GM23248 (cell line): ENCODE measurements around the gene STARD3.

Source experiments
- EZH2 ChIP-seq: fragments of 200-600 bp; sonication (generic); IDR thresholded peaks from 2 replicates; pipeline ENCODE4 v1.6.1; 2018; ENCODE audit warnings: antibody characterized with exemption, mild to moderate bottlenecking; ENCODE audit not compliant: insufficient read depth, poor library complexity, severe bottlenecking
- EZH2phosphoT487 ChIP-seq: fragments of 200-600 bp; sonication (generic); IDR thresholded peaks from 2 replicates; pipeline ENCODE4 v1.6.1; 2018; ENCODE audit warnings: antibody characterized with exemption, moderate library complexity, mild to moderate bottlenecking, low read depth; ENCODE audit not compliant: insufficient read depth

- TF ChIP-seq EZH2 (no peak), EZH2phosphoT487 (no peak)
Measured at GRCh38 chr17:39683295-39683939, 46.5 kb downstream of the STARD3 start.
